GM13976 (cell line): ENCODE measurements around the gene AATK.

Experiments
- DNase-seq: peaks from one replicate; pipeline ENCODE4 v3.0.0; 2012; ENCODE audit warnings: low spot score
- in situ Hi-C: fragments of 300-500 bp; cut with MboI; formaldehyde crosslinking; loops from one replicate; pipeline ENCODE4 v1.12.0; 2022; ENCODE audit warnings: low sequenced_read_pairs, mixed read lengths, inconsistent platforms; ENCODE audit not compliant: unreplicated experiment
- TF ChIP-seq, protein P1 (sequence below): IDR thresholded peaks from 2 replicates; pipeline ENCODE4 v1.5.1; 2012; ENCODE audit warnings: borderline replicate concordance, mild to moderate bottlenecking; ENCODE audit not compliant: insufficient read depth; ENCODE audit errors: extremely low read depth, missing control alignments, control extremely low read depth

AATK gene

DNA sequence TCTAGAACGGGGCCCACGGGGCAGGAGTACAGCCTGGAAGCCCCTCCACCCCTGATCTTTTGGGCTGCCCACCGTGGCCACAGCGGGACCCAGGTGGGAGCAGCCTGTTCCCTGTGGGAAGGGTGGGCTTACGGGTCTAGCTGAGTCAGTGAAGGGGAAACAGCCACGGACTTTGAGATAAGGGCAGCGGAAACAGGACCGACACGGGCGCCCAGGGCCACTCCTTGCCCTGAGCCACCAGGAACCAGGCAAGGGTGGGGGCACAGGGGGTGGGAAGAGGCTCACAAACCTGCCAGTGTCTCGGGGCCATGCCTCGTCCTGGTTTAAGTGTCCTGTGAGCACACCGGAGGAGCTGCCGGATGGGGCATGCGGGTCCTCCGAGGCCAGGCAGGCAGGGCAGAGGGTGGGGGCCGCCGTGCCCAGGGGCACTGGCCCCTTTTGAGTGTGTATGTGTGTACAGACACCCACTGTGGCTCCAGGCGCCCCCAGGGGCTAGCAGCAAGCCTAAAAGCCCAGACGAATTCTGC lies 48.3 kb downstream of the AATK start:
- TF ChIP-seq, protein P1, sequence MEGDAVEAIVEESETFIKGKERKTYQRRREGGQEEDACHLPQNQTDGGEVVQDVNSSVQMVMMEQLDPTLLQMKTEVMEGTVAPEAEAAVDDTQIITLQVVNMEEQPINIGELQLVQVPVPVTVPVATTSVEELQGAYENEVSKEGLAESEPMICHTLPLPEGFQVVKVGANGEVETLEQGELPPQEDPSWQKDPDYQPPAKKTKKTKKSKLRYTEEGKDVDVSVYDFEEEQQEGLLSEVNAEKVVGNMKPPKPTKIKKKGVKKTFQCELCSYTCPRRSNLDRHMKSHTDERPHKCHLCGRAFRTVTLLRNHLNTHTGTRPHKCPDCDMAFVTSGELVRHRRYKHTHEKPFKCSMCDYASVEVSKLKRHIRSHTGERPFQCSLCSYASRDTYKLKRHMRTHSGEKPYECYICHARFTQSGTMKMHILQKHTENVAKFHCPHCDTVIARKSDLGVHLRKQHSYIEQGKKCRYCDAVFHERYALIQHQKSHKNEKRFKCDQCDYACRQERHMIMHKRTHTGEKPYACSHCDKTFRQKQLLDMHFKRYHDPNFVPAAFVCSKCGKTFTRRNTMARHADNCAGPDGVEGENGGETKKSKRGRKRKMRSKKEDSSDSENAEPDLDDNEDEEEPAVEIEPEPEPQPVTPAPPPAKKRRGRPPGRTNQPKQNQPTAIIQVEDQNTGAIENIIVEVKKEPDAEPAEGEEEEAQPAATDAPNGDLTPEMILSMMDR: no peak
- in situ Hi-C loops: no loop called here
- DNase-seq: no peak

DNA sequence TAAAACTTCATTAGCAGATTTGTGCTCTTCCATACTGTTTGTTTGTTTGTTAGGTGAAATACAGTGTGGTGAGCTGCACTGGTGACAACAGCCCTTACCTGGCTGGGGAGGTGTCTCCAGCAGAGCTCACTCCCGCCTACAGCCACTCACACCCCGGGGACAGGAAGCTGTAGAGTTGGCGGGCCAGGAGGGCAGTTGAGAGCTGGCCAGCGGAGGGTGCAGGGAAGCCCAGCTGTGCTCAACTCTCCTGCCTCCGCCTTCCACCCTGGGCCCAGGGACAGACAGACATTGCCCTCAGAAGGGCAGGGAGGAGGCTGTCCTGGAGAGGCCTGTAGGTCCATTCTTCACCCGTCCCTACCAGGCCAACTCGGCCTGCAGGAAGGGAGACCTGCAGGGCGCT lies 49.3 kb downstream of the AATK start:
- DNase-seq: no peak
- TF ChIP-seq, protein P1: no peak
- in situ Hi-C loops: no loop called here

DNA sequence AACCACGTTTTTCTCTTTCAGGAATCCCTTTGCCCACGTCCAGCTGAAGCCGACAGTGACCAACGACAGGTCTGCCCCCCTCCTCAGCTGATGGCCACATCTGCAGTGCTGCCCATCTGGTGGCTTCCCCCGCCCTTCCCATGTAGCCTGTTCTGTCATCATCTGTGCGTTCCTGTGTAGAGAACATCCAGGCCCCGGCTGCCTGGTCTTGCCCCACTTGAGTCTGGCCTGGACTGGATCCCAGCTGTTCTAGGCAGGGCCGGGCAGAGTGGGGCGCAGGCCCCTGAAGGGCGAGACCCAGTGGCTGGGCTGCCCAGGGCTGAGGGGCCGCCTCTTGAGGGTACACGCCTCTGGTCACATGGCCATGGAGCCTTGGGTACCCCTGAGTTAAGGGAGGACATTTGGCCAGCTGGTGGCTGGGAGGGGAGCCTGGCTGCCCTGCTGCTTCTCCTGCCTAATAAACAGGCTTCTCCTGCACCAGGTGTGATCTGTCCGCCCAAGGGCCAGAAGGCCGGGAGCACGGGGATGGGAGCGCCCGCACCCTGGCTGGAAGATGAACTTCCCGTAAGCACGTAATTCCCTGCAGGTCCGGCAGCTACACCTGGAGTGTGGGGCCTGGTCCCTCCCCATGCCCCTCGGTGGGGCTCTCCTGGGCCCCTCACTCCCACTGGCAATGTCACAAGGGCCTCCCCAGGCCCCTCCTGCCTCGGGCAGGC lies 50.1 kb downstream of the AATK start:
- TF ChIP-seq, protein P1: no peak
- in situ Hi-C loops: no loop called here
- no peak for DNase-seq

DNA sequence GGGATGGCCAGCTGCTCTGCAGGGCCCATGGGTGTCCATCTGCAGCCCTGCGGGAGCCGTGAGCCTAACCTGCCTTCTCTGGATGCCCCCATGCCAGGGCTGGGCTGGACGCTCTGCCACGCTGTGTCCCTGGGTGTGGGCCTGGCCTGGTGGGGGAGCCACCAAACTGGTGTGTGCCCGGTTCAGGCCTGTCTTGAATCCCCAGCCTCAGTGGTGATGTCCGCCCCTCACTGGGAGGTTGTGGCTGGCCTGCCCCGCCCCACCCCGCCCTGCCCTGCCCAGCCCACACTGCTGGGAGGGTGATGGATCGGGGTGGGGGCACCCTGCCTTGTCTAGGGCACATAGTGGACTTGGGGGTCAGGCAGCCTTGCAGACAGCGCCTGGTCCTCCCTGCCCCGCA lies 50.8 kb downstream of the AATK start:
- TF ChIP-seq, protein P1: no peak
- no peak for DNase-seq
- in situ Hi-C loops: no loop called here

DNA sequence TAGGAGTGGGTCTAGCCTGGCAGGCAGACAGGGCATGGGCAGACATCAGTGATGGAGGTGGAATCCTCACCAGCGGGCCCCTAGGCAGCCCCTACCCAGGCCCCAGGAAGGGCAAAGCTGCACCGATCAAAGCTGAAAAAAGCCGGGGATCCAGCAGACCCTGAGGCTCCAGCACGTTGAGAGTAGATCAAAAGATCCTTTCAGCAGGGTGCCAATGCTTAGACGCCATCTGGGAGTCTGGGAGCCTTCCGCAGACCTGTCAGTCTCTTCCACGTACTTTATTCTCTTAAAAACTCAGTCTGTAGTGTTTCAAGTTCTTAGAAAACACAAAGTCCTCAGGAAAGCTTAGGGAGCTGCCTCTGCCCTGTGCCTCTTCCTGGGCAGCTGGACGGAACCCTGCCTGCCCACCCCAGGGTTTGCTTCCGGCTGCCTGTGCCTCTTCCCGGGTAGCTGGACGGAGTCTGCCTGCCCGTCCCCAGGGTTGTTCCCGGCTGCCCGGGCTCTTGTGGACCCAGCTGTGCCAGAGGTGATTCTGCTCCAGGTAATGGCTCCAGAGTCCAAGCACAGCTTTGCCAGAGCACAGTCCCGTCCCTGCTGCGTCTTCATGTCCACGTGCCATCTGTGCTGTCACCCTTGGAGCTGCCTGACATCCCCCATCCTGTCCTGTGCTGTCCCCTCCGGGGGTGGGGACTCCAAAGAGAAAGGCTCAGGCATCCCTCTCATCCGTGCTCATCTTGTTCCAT lies 51.5 kb downstream of the AATK start:
- in situ Hi-C loops: no loop called here
- TF ChIP-seq, protein P1: no peak
- no peak for DNase-seq

DNA sequence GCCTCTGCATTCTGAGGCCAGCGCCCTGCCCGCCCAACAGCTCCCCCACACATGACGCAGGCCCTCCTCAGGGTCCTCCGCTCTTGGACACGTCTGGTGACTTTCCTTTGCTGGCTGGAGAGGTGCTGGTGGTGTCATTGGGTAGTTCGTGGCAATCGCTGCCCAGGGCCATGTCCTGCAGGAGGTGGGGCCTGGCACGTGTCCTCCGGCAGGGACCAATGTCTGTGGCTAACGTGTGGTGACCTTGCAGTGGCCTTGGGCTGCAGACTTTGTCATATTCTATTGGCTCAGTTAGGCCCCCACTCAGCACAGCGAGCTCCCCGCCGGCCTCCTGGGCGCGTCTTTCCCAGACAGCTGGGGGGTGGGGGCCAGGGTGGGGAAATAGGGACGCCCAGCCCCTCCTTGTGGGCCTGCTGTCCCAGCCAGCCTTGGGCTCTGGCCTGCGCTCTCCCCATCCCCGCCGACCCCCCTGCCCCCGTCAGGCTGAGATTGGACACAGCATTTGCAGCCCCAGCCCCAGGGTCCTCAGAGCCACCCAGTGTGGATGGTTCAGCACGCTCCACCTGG lies 52.8 kb downstream of the AATK start:
- no peak for DNase-seq
- TF ChIP-seq, protein P1: no peak
- in situ Hi-C loops: no loop called here
